Fibroblast of skin of left quadriceps (primary cell): Measurements from ENCODE around the gene NAA10.

Source experiments
- DNase-seq, 2 experiments: peaks; one replicate each; pipeline ENCODE4 v3.0.0-alpha.2; 2013; ENCODE audit warnings: low read depth in 2 of 2

Gene NAA10

DNA sequence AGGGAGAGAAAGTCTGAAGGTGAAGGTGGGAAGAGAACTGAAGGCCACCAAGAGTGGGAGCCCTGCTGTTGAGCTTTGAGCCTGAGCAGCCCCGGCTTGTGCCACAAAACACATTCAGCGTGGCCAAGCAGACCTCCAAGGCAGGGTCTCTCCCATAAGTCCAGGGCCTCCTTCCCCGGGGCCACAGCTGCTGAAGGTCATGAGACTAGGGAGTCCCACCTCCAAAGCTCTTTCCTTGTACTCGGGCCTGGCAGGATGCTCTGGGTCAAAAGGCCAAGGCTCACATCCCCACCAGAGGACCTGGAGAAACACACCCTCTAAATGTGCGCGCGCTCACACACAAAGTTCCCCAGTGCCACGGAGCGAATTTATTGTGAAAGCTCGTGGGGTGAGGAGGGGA is 5.3 kb downstream of the NAA10 start:
- no peak for DNase-seq

DNA sequence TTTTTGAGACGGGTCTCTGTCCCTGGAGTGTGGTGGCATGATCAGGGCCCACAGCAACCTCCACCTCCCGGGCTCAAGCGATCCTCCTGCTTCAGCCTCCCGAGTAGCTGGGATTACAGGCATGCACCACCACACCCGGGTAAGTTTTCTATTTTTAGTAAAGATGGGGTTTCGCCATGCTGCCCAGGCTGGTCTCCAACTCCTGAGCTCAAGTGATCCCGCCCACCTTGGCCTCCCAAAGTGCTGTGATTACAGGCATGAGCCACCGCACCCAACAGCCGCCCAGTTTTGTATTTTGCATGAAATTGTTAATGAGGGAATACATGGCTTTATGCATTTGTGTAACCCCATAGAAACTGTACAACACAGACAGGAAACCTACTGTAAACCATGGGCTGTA is 6.0 kb downstream of the NAA10 start:
- no peak for DNase-seq

DNA sequence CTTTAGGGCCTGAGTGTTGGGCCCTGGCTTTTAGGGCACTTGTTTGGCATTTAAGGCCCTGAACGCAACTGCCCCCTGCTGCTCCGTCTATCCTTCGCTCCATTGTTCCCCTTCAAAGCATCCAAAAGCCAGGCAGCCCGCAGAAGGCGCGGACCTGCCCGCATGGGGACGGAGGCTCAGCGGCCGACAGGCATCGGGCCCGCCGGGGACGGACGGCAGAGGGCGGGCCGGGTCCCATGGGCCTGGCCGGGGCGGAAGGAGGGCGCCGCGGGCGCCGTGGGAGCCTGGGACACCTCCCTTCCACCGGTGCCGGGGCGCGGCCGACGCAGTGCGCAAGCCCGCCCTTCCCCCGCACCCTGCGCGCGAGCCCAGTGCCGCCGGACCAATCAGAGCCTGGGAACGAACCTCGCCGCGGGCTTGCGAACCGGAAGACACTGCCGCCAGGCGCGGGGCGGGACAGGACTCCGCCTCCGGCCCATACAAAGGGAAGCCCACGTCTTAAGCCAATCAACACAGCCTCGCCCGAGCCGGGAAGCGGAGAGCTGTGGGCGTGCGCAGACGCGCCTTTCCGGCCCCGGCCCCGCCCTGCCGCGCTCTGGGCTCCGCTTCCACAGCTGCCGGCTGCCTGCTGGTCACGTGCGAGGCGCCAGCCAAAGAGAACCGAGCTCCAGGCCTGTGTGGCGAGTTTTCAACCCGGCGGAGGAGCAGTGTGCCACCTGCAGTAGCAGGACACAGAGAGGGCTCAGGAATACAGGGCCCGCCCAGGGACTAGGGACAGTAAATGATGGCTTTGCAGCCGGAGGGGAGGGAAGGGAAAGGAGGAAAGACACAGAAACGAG is 6.7 kb downstream of the NAA10 start:
- DNase-seq, result peak; percentile 92

DNA sequence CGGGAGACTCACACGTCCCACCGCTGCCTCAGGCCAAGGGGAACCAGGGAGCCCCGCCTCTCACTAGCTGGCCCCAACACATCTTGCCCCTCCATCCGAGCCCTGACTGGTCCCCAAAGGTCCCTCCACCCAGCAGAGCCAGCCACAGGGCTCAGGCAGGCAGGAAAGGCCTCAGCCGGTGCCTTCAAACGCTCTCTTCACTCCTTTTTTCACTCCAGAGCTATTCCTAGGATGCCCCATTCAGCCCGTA is 7.2 kb downstream of the NAA10 start:
- DNase-seq, result no peak

DNA sequence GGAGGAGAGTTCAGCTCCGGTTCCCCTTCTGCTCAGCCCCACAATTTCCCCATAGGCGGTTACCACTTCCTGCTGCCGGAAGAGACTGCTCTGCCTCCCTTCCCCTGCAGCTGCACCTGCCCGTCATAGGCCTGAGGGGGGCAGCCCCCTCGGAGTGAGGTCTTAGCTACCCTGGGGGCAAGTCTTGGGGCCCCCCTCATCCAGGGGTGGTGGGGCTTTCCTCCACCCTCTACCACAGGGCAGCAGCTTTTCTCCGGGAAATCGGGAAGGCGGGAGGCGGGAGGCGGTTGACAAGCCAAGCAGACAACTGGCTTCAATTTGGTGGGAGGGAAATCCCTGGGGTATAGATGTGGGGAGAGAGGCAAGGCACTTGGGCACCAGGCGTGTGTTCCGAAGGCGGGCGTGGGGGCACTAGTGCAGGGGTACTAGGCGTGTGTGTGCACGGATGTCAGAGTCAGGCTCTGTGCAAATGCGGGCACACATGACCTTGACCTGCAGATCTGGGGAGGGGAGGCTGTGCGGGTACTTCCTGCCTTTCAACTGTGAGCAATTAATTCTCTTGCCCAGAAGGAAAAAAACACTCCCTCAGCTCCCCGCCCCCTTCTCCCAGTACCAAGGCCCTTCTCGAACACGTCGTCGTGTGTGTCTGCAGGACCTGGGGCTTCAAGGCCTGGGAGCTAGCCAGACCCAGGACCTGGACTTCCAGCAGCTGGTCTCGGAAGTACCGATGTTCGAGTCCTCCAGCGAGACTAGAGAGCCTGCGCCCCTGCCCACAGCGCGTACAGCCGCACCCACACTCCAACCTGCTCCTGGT is 7.8 kb downstream of the NAA10 start:
- DNase-seq, result no peak

DNA sequence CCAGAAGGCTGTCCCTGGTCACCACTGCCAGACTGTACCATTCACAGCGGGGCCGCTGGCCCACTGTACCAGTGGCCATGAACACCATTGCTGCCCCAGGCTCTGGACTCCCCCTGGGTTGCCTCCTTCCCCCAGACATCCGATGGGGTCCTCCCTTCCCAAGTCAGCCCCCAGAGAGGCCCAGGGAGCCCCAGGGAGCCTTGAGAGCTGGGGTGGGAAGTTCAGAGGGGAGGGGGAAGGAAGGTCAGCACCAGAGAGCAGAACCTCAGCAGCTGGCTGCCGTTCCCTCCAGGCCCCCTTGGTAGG is 8.3 kb downstream of the NAA10 start:
- DNase-seq, result no peak

DNA sequence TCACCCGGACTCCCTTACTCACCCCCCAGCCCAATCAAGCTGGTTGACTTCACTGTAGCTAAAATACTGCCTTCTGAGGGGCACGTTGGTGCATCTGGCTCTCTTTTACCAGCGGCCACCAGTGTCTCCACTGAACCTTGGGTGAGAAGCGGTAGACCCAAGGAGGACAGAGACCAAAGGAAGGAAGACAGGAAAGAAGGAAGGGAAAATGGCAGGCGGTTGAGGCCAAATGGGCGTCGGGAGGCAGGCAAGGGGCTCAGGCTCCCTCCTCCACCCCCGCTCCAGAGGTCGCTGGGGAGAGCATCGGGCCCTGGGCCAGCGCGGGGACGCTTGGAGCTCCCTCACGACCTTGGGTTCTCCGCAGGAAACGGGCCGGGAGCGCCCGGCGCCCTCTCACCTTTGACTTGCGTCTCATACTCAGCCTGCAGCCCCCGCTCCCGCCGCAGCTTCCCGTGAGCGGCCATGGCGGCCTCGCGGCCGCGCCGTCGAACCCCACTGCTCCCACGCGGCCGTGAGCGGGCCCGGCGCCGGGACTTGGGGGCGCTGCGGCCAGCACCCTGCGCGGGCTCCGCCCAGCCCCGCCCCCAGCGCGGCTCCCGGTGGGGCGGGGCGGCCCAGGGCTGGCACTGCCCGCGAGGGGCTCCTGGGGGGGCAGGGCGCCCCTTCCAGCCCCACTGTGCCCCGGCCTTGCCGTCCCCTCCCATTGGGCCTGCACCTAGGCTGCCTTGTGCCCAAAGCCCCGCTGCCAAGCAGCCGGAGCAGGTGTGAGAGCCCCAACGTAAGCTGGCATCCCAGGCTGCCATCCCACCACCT is 8.9 kb downstream of the NAA10 start, which contains the start of gene ARHGAP4:
Gene ARHGAP4 (minus strand): TSS at position 526 of the 813 bp plus-strand sequence. CDS start 62 bp downstream, at position 464.
- DNase-seq, result no peak

DNA sequence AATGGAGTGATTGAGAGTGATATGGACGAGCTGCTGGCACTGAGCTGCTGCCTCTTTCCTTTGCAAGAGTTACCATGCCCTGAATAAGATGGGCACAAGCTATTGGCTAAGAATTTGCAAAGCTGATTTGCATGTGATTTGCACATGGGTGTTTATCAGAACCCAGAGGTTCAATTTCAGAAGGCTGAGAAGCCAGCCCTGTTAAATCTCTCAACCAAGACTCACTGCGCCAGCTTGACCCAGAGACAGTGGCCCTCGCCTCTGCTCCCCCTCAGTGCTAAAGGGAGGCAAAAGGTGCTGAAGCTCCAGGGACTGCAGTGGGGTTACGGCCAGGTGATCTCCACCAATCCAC is 9.5 kb downstream of the NAA10 start:
- DNase-seq, result no peak

DNA sequence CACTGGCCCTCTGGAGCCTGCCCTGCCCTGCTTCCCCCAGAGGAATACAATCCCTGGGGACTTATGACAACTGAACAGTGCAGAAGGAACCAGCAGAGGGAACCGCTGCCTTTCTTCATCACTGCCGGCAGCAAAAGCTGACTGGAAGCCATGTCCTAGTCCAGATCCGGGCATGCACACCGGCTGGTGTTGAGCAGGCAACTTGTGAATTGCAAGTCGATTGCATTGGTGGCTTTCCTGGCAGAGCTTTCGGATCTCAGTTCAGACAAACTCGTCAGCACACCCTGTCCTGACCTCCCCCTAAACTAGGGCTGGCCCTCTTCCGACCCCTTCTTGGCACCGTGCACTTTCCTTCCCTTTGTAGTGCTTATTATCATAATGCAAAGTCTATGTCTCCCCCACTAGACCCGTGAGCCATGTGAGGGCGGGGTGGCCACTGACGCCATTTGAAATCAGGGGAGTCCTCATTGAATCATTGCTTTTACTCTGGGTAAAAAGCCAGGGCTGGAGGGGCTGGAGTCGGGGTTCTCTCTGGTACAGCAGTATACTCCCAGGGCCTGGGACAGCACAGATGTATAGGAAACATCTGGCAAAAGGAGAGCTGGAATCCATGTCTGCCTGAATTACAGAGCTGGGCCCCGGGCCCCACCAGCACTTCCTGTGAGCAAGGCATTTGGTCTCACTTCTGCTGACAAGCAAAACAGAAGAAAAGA is 10.5 kb downstream of the NAA10 start:
- DNase-seq, result no peak

DNA sequence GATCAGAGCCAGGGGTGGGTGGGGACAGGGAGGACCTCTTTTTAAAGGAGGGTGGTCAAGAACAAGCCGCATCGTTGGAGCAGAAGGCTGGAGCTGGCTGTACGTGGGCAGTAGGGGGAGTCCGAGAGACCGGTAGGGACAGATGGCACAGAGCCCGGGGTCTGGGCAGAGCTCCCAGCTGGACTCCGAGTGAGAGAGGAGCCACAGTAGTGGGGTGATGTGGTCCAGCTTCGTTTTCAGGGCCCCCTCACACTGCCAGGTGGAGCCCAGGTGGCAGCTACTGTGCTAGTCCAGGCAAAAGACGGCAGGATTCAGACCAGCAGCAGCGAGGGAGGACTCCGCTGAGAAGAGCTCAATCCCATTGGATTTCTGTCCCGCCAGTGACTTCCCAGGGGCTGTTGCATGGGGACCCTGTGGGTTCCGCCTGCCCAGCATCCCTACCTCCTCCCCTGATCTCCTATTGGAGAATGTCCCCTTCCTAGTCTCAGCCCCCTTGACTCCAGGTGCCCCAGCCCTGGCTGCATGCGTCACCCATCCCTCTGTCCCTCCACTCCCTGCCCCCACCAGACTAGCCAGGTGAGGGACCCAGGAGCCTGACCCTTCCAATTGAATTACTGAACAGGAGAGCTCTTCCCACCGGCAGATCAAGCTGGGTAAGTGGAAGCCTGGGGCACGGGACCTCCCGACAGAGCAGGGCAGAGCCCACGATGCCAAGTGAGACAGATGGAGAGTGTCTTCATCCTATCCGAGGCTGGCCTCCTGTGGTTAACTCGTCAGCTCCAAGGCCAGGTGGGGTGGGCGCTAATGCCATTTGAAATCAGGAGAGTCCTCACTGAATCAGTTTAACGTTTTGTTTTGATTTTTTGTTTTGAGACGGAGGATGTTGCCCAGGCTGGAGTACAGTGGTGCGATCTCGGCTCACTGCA is 11.6 kb downstream of the NAA10 start:
- DNase-seq, result no peak

DNA sequence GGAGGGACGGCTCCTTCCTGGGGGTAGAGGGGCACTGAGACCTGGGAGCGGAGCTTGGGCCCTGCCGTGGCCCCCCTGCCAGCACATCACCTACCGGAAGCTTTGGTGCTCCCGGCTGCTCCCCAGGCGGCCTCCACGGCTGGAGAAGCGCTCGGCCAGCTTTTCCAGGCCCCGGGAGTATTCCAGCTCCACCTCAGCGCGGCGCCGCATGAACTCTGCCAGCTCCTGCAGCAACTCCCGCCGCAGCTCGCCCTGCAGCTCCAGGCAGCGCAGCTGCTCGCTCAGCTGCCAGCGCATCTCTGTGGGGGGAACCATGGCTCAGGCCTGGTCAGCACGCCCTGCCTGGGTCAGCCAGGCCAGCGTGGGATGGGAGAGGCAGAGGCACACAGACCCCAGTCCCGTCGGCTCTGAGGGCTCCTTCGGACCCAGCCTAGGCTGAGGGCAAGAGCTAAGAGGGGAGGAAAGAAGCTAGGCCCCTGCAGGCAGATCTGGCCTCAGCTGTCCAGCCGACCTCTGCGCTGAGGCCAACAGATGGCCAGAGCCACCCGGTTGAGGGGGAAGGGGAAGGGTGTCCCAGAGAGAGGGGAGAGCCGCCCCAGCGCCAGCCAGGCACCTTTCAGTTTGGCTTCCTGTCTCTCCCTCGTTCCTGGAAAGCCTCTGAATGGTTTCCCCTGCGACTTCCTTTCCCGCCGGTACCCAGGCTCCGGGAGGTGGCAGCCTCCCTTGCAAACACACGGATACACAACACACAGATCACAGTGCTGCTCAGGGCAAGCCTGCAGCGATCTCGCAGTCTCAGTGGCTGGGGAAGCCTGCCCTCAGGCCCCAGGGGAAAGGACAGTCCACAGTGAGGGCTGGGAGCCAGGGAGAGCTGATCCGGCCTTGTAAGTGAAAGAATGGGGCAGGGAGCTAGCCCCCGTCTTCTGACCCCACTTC is 13.1 kb downstream of the NAA10 start:
- DNase-seq, result no peak

DNA sequence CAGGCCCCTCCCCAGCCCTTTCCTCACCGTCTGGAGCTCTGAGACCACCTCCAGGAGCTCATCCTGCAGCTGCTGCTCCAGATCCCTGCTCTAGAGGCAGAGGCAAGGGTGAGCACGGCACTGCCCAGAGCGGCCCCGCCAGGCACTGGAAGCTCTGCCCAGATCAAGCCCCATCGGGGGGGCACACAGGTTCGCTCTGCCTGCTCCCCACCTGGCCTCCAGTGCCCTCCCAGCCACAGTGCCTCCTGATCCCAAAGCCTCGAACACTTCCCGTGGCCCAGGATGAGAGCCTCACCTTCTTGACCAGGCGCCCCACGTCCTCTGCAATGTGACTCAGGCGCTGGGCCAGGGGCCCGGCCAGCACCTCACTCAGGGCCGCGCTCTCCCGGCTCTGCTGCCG is 13.8 kb downstream of the NAA10 start:
- DNase-seq, result no peak

DNA sequence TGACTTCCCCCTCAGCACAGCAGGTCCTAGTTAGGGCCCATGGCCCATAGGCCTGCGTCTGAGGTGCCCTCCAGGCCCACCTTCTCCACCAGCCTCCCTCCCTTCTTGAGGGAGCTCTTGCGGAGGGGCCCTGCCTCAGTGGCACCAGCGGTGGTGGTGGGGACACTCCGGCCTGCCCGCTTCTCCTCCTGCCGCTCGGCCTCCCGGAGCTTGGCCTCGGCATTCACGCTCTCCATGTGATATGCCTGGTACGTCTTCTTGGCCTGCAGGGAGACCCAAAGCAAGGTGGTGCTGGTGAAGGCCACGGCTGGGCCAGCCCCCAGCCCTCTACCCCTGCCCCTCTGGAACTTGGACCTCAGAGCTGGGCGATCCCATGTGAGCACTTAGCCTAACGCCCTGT is 14.3 kb downstream of the NAA10 start:
- no peak for DNase-seq

DNA sequence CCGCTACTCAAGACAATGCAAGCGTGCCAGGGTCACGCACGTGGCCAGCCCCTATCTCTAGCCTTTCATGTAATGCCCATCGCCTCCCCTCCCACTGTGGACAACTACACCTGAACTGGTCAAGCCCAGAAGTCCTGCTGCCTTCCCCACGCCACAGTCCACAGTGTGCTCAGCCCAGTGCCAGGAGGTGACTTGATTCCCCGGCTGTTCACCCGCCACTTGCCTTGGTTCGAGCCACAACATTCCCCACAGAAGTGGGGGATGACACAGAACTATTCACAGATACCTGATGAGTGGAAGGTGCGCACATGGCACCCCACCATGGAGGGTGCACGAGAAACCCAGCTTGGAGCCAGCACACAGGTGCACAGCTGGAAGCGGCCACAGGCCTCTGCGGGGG is 15.6 kb downstream of the NAA10 start:
- DNase-seq, result no peak

DNA sequence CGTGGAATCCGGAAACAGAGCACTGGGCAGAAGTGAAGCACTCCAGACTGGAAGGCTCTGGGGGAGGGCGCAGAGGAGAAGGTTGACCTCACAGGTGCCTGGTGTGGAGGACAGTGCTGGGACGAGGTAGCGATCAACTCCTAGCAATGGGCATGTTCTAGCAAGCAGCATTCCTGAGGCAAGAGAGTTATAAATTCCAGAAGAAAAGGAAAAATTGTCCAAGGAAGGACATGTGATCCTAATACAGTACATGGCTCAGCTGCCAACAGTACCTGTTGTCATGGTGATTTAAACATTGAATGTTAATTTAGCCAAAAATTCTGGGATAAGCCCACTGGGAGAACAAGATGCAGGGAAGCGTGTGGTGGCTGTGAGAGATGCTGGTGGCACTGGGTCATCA is 17.0 kb downstream of the NAA10 start:
- no peak for DNase-seq

DNA sequence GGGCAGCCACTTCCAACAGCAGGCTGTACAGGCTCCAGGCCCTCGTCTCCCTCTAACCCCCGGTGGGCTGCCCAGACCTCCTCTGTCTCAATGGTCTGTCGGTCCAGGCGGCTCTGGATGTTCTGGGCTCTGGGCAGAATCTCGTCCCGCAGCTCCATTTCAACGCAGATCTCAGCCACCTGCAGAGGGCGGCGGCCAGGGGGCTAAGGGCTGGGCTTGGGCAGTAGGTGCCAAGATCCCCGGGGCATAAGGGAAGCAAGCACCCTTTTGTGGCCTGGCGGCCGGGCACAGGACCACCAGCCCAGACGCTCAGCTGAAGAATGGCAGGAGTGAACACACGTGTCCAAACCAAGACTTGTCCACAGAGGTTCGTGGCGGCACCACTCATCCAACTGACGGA is 21.1 kb downstream of the NAA10 start:
- DNase-seq, result no peak

DNA sequence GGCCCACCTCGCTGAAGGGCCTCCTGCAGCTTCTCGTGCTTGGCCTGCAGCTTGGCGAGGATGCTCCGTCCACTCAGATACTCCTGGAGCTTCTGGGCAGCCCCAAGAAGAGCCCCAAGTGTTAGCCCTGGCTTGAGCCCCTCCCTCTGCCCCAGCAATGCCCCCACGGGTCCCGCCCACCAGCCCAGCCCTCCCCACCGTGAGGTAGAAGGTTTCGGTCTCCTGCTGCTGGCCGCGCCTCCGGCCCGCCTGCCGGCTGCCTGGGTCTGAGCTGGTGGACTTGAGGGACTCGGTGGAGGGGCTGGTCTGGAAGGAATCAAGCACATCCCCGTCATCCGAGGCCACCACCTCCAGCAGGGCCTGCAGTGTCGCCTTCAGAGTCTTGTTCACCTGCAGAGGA is 21.6 kb downstream of the NAA10 start:
- no peak for DNase-seq

DNA sequence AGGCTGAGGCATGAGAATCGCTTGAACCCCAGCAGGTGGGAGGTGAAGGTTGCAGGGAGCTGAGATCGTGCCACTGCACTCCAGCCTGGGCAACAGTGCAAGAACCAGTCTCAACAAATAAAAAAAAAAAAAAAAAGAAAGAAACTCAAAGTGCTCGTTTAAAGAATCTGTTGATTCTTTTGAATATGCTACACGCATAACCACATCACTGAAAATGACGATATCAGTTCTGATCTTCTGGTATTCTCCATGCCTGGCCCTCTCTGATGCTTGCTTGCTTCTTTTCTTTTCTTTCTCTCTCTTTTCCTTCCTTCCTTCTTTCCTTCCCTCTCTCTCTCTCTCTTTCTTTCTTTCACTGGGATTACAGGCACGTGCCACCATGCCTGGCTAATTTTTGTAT is 23.0 kb downstream of the NAA10 start:
- DNase-seq, result no peak

DNA sequence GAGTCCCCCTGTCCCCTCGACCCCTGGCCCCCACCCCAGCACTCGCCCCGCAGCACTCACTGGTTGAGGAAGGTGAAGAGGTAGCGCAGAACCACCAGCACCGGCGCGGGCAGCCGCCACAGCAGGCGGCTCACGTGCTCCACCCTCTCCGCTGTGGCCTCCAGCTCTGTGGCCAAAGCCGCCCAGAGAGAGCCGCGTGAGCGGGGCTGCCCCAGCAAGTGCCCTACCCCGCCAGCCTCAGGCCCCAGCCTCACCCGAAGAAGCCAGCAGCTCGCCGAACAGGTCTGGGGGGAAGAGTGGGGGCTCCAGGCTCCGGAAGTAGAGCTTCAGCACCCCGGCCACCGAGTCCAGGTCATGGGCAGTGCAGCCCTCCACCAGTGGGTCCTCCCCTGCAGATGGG is 24.4 kb downstream of the NAA10 start:
- DNase-seq, result no peak

DNA sequence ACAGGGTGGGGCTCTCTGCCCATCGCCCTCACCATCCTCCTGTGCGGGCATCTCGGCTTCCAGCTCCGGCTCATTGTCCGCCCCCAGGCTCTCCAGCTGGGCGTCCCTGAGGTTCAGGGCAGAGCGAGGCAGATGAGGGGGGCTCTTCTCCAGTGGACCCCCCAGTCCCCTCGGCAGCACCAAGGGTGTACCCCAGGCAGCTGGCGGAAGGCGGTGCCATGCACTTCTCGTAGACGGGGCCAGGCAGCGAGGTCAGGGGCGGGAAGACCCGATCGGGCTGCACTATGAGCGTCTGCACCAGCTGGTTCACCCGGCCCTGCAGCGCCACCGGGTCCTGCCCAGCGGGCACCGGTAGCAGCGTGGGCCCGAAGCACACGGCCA is 24.9 kb downstream of the NAA10 start:
- DNase-seq, result no peak
